ENCODE data around the gene UBTF.
"Not testable (repeated sequence)": the region's sequence is repeated elsewhere in the genome, so short reads cannot be mapped to it uniquely, and the experiment has no call there.

UBTF gene

GRCh38 chr17:44237886-44238285 lies 18.4 kb upstream of the UBTF start:
- H3K27ac ChIP-seq (ENCODE audit: low read depth, low read length); H3K9ac ChIP-seq (ENCODE audit: low read depth, low read length); H3K4me1 ChIP-seq (ENCODE audit: insufficient read depth, low read length); H3K36me3 ChIP-seq (ENCODE audit: insufficient read depth, low read length); H3K4me3 ChIP-seq (ENCODE audit: low read length); H3K27me3 ChIP-seq (ENCODE audit: insufficient read depth, low read length); H3K9me3 ChIP-seq (ENCODE audit: insufficient read depth, low read depth, low read length): not testable (repeated sequence)
- 93% methylated on average over 20 of the region's 28 CpGs for WGBS

- Histone ChIP-seq H3K4me3 (ENCODE audit: low read length) (no peak overlapping the region), H3K27ac (ENCODE audit: low read depth, low read length) (no peak overlapping the region), H3K4me1 (ENCODE audit: insufficient read depth, low read length) (no peaks in the 10 kb centered on the region), H3K36me3 (ENCODE audit: insufficient read depth, low read length) (no peaks in the 10 kb centered on the region), H3K9me3 (ENCODE audit: insufficient read depth, low read depth, low read length) (no peaks in the 10 kb centered on the region), H3K27me3 (ENCODE audit: insufficient read depth, low read length) (no peaks in the 10 kb centered on the region), H3K9ac (ENCODE audit: low read depth, low read length) (no peak overlapping the region)
- WGBS: 84% methylated on average over 4 of the region's 5 CpGs
Observed at GRCh38 chr17:44236444-44236991, 17.0 kb upstream of the UBTF start.

DNA sequence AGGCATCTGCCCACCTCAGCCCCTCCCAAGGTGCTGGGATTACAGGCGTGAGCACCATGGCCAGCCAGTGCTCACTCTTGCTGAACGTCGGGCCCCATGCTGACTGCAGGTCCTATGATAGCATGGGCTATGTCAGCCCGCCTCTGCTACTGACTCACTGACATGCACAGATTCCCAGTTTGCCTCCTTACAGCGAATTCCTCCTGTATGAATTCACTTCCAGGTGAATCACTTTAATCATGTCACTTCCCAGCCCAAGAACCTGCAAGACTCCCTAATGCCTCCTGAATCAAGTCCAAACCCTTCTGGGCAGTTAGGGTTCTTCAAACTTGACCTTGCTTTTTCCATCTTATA lies 16.1 kb upstream of the UBTF start:
- Histone ChIP-seq H3K4me3 (ENCODE audit: low read length) (no peak overlapping the region), H3K9me3 (ENCODE audit: insufficient read depth, low read depth, low read length) (no peaks in the 10 kb centered on the region), H3K27ac (ENCODE audit: low read depth, low read length) (no peak overlapping the region), H3K36me3 (ENCODE audit: insufficient read depth, low read length) (no peaks in the 10 kb centered on the region), H3K27me3 (ENCODE audit: insufficient read depth, low read length) (no peaks in the 10 kb centered on the region), H3K9ac (ENCODE audit: low read depth, low read length) (no peak overlapping the region), H3K4me1 (ENCODE audit: insufficient read depth, low read length) (no peaks in the 10 kb centered on the region)
- WGBS: 72% methylated on average over 5 of the region's 5 CpGs

GRCh38 chr17:44233582-44233981 lies 14.1 kb upstream of the UBTF start:
- H3K4me1 ChIP-seq (ENCODE audit: insufficient read depth, low read length): no peaks in the 10 kb centered on the region
- H3K27ac ChIP-seq (ENCODE audit: low read depth, low read length): no peak overlapping the region
- WGBS: 90% methylated on average over 4 of the region's 5 CpGs

GRCh38 chr17:44232061-44232460 lies 12.6 kb upstream of the UBTF start:
- WGBS: 91% methylated on average over 6 of the region's 7 CpGs
- H3K9ac ChIP-seq (ENCODE audit: low read depth, low read length): no peak overlapping the region
- H3K9me3 ChIP-seq (ENCODE audit: insufficient read depth, low read depth, low read length): no peaks in the 10 kb centered on the region
- no peaks in the 10 kb centered on the region for H3K36me3 ChIP-seq (ENCODE audit: insufficient read depth, low read length)
- no peaks in the 10 kb centered on the region for H3K27me3 ChIP-seq (ENCODE audit: insufficient read depth, low read length)
- H3K4me1 ChIP-seq (ENCODE audit: insufficient read depth, low read length): no peaks in the 10 kb centered on the region
- H3K27ac ChIP-seq (ENCODE audit: low read depth, low read length): no peak overlapping the region
- no peak overlapping the region for H3K4me3 ChIP-seq (ENCODE audit: low read length)

More at GRCh38 chr17:44233582-44233981, 14.1 kb upstream of the UBTF start:
- Histone ChIP-seq H3K27me3 (ENCODE audit: insufficient read depth, low read length) (no peaks in the 10 kb centered on the region), H3K36me3 (ENCODE audit: insufficient read depth, low read length) (no peaks in the 10 kb centered on the region), H3K9ac (ENCODE audit: low read depth, low read length) (no peak overlapping the region), H3K4me3 (ENCODE audit: low read length) (no peak overlapping the region), H3K9me3 (ENCODE audit: insufficient read depth, low read depth, low read length) (no peaks in the 10 kb centered on the region)

DNA sequence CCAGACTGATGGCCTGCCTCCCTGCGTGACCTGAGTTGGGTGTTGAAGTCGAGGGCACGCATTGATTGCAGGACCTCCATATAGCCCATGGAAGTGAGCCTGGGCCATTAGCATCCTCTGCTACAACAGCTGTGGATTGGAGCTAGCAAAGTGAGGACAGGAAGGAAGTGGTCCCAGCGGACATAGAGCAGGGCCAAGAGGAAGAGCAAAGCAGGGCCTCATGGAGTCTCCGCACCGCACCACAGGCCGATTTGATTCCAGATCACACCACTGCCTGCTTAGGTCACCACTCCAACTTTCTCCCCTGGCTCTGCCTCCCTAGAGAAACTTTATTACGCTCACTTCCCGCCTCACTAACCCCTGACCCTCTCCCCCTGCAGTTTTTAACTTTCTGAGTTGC lies 10.7 kb upstream of the UBTF start:
- H3K27ac ChIP-seq (ENCODE audit: low read depth, low read length): no peak overlapping the region
- no peaks in the 10 kb centered on the region for H3K4me1 ChIP-seq (ENCODE audit: insufficient read depth, low read length)
- H3K9me3 ChIP-seq (ENCODE audit: insufficient read depth, low read depth, low read length): no peaks in the 10 kb centered on the region
- WGBS: 95% methylated on average over 9 of the region's 9 CpGs
- H3K4me3 ChIP-seq (ENCODE audit: low read length): no peak overlapping the region
- no peaks in the 10 kb centered on the region for H3K36me3 ChIP-seq (ENCODE audit: insufficient read depth, low read length)
- no peaks in the 10 kb centered on the region for H3K27me3 ChIP-seq (ENCODE audit: insufficient read depth, low read length)
- H3K9ac ChIP-seq (ENCODE audit: low read depth, low read length): no peak overlapping the region

GRCh38 chr17:44229090-44229489 lies 9.6 kb upstream of the UBTF start:
- Histone ChIP-seq H3K27me3 (ENCODE audit: insufficient read depth, low read length) (no peaks in the 10 kb centered on the region), H3K4me3 (ENCODE audit: low read length) (no peak overlapping the region), H3K9ac (ENCODE audit: low read depth, low read length) (no peak overlapping the region), H3K9me3 (ENCODE audit: insufficient read depth, low read depth, low read length) (no peaks in the 10 kb centered on the region), H3K4me1 (ENCODE audit: insufficient read depth, low read length) (no peaks in the 10 kb centered on the region), H3K27ac (ENCODE audit: low read depth, low read length) (no peak overlapping the region), H3K36me3 (ENCODE audit: insufficient read depth, low read length) (no peaks in the 10 kb centered on the region)
- WGBS: 93% methylated on average over 6 of the region's 6 CpGs

- H3K4me3 ChIP-seq (ENCODE audit: low read length): no peak overlapping the region
- no peaks in the 10 kb centered on the region for H3K36me3 ChIP-seq (ENCODE audit: insufficient read depth, low read length)
- H3K27ac ChIP-seq (ENCODE audit: low read depth, low read length): no peak overlapping the region
- H3K9me3 ChIP-seq (ENCODE audit: insufficient read depth, low read depth, low read length): no peaks in the 10 kb centered on the region
- no peaks in the 10 kb centered on the region; the same call in 1 of the 2 replicates for H3K27me3 ChIP-seq (ENCODE audit: insufficient read depth, low read length)
- 87% methylated on average over 7 of the region's 7 CpGs for WGBS
- H3K9ac ChIP-seq (ENCODE audit: low read depth, low read length): no peak overlapping the region
- peaks cover 7% of the 10 kb centered on the region for H3K4me1 ChIP-seq (ENCODE audit: insufficient read depth, low read length)
Observed at GRCh38 chr17:44223541-44224071, 4.1 kb upstream of the UBTF start.

GRCh38 chr17:44222112-44222869 lies 2.8 kb upstream of the UBTF start:
- no peaks in the 10 kb centered on the region; the same call in 1 of the 2 replicates for H3K36me3 ChIP-seq (ENCODE audit: insufficient read depth, low read length)
- H3K9me3 ChIP-seq (ENCODE audit: insufficient read depth, low read depth, low read length): no peaks in the 10 kb centered on the region
- 3% methylated on average over 36 of the region's 36 CpGs for WGBS
- H3K27me3 ChIP-seq (ENCODE audit: insufficient read depth, low read length): no peaks in the 10 kb centered on the region; the same call in 1 of the 2 replicates
- H3K27ac ChIP-seq (ENCODE audit: low read depth, low read length): no peak overlapping the region
- H3K4me1 ChIP-seq (ENCODE audit: insufficient read depth, low read length): peaks cover 12% of the 10 kb centered on the region
- H3K9ac ChIP-seq (ENCODE audit: low read depth, low read length): peak overlapping the region; percentile 98
- H3K4me3 ChIP-seq (ENCODE audit: low read length): peak overlapping the region; percentile 82

DNA sequence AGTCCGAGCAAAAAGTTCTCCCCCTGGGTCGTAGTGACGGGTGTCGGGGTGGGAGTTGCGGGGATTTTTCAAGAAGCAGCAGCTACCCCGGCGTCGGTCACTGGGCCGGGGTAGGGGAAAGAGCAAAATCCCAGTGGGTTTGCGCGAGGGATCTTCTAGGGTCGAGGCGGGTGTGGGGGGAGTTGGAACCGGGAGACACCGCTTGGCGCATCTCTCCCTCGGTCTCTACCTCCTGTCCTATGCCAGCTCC lies 2.3 kb upstream of the UBTF start:
- 3% methylated on average over 16 of the region's 17 CpGs for WGBS
- Histone ChIP-seq H3K9ac (ENCODE audit: low read depth, low read length) (peak overlapping the region; percentile 98), H3K27me3 (ENCODE audit: insufficient read depth, low read length) (no peaks in the 10 kb centered on the region; the same call in 1 of the 2 replicates), H3K4me1 (ENCODE audit: insufficient read depth, low read length) (peaks cover 12% of the 10 kb centered on the region), H3K9me3 (ENCODE audit: insufficient read depth, low read depth, low read length) (no peaks in the 10 kb centered on the region), H3K36me3 (ENCODE audit: insufficient read depth, low read length) (peaks cover 5% of the 10 kb centered on the region), H3K27ac (ENCODE audit: low read depth, low read length) (peak overlapping the region; percentile 28; the same call in 1 of the 2 replicates), H3K4me3 (ENCODE audit: low read length) (peak overlapping the region; percentile 82)

GRCh38 chr17:44221084-44221861 lies 1.8 kb upstream of the UBTF start:
- peaks cover 10% of the 10 kb centered on the region for H3K36me3 ChIP-seq (ENCODE audit: insufficient read depth, low read length)
- H3K9me3 ChIP-seq (ENCODE audit: insufficient read depth, low read depth, low read length): no peaks in the 10 kb centered on the region
- peak overlapping the region; percentile 82 for H3K4me3 ChIP-seq (ENCODE audit: low read length)
- peak overlapping the region; percentile 70 for H3K27ac ChIP-seq (ENCODE audit: low read depth, low read length)
- peak overlapping the region; percentile 98 for H3K9ac ChIP-seq (ENCODE audit: low read depth, low read length)
- under 1% methylated on average over 52 of the region's 54 CpGs for WGBS
- peaks cover 12% of the 10 kb centered on the region for H3K4me1 ChIP-seq (ENCODE audit: insufficient read depth, low read length)
- no peaks in the 10 kb centered on the region; the same call in 1 of the 2 replicates for H3K27me3 ChIP-seq (ENCODE audit: insufficient read depth, low read length)
